Neural progenitor cell (in vitro differentiated cells): ENCODE data around the gene RAB39A. TPM values are rescaled to one million over a fixed set of nuclear protein-coding genes. Genes with fewer than 3 reads are reported as not detected.
"Not testable (repeated sequence)": the region's sequence is repeated elsewhere in the genome, so short reads cannot be mapped to it uniquely, and the experiment has no call there.

Source experiments
- DNase-seq: peaks from one replicate; pipeline ENCODE4 v3.0.0-alpha.2; 2016; ENCODE audit warnings: low spot score
- H2AFZ ChIP-seq: fragments of 200-600 bp; sonication (generic); replicated peaks from 2 replicates; pipeline ENCODE4 v1.6.1; 2016; ENCODE audit warnings: antibody characterized with exemption
- H3F3A ChIP-seq: fragments of 200-600 bp; sonication (generic); 2 replicates; pipeline ENCODE4 v1.6.1; 2016; ENCODE audit warnings: antibody characterized with exemption, low read depth
- H3K27ac ChIP-seq: fragments of 200-600 bp; sonication (generic); 2 replicates; pipeline ENCODE4 v1.5.1; 2016; ENCODE audit warnings: mild to moderate bottlenecking
- H3K27me3 ChIP-seq: fragments of 200-600 bp; sonication (generic); 2 replicates; pipeline ENCODE4 v1.6.1; 2016; ENCODE audit warnings: mild to moderate bottlenecking, moderate library complexity
- H3K36me3 ChIP-seq: fragments of 200-600 bp; sonication (generic); 2 replicates; pipeline ENCODE4 v1.5.1; 2016
- H3K4me1 ChIP-seq: fragments of 200-600 bp; sonication (generic); 2 replicates; pipeline ENCODE4 v1.6.1; 2016; ENCODE audit warnings: mixed run types
- H3K4me2 ChIP-seq: fragments of 200-600 bp; sonication (generic); 2 replicates; pipeline ENCODE4 v1.6.1; 2016
- H3K4me3 ChIP-seq: fragments of 200-600 bp; sonication (generic); 2 replicates; pipeline ENCODE4 v1.5.1; 2016
- H3K79me2 ChIP-seq: fragments of 200-600 bp; sonication (generic); 2 replicates; pipeline ENCODE4 v1.6.1; 2016; ENCODE audit warnings: low read depth
- H3K9ac ChIP-seq: fragments of 200-600 bp; sonication (generic); 2 replicates; pipeline ENCODE4 v1.6.1; 2016
- H3K9me3 ChIP-seq: fragments of 200-600 bp; sonication (generic); 2 replicates; pipeline ENCODE4 v1.5.1; 2016; ENCODE audit warnings: low read depth
- H4K20me1 ChIP-seq: fragments of 200-600 bp; sonication (generic); 2 replicates; pipeline ENCODE4 v1.6.1; 2016; ENCODE audit warnings: low read depth
- H3K27ac Mint-ChIP-seq: 3 replicates; pipeline ENCODE4 v1.8.0; 2021; ENCODE audit warnings: mixed read lengths
- H3K27me3 Mint-ChIP-seq: 2 replicates; pipeline ENCODE4 v1.8.0; 2022; ENCODE audit warnings: low read depth, mild to moderate bottlenecking, inconsistent platforms, moderate library complexity, mixed read lengths; ENCODE audit not compliant: insufficient read depth
- H3K36me3 Mint-ChIP-seq: 3 replicates; pipeline ENCODE4 v1.8.0; 2021; ENCODE audit warnings: mixed read lengths
- H3K4me1 Mint-ChIP-seq: 3 replicates; pipeline ENCODE4 v1.8.0; 2021; ENCODE audit warnings: mixed read lengths
- H3K4me3 Mint-ChIP-seq: 3 replicates; pipeline ENCODE4 v1.8.0; 2021; ENCODE audit warnings: mild to moderate bottlenecking, moderate library complexity, mixed read lengths
- H3K9me3 Mint-ChIP-seq: 3 replicates; pipeline ENCODE4 v1.8.0; 2020; ENCODE audit warnings: mixed read lengths
- EZH2 ChIP-seq: fragments of 200-600 bp; sonication (generic); IDR thresholded peaks from 2 replicates; pipeline ENCODE4 v1.6.1; 2017; ENCODE audit warnings: antibody characterized with exemption, mild to moderate bottlenecking, moderate library complexity
- EZH2phosphoT487 ChIP-seq: fragments of 200-600 bp; sonication (generic); IDR thresholded peaks from 2 replicates; pipeline ENCODE4 v1.6.1; 2017; ENCODE audit warnings: antibody characterized with exemption
- total RNA-seq: library from RNA; depleted of rRNA; stranded (reverse); fragments of >200 nt; gene quantifications from 2 replicates; pipeline ENCODE4 v1.2.3, GENCODE V29; 2015; ENCODE audit warnings: low replicate concordance
- TF ChIP-seq, protein P1 (sequence below): fragments of 200-600 bp; sonication (generic); IDR thresholded peaks from 2 replicates; pipeline ENCODE4 v1.5.1; 2017; ENCODE audit warnings: antibody characterized with exemption, mild to moderate bottlenecking

The RAB39A gene
- total RNA-seq, 1 donor from 2014 or later, result 13.2 TPM

DNA sequence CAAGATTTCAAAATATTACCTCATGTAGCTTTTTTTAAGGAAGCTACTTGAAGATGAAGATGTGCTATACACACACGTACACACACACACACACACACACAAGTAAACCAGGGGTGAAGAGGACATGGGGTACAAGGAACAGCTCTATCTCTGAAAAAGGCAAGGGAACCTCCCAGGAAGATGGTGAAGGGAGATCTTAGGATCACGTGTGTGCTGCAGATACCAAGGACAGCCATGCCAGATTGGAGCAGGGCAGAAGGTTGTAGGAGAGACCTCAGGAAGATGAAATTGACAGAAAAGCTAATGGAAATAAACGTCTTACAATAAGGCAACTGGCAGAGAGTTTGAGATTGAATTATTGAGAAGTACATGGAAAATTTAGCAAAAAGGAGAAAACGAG, 19.7 kb downstream of the RAB39A start:
- H3K27me3 ChIP-seq, result no peaks in the 10 kb centered on the region
- Mint-ChIP-seq H3K4me1 (peaks cover 2% of the 10 kb centered on the region), H3K36me3 (peaks cover 14% of the 10 kb centered on the region), H3K27ac (no peak overlapping the region), H3K9me3 (no peaks in the 10 kb centered on the region), H3K4me3 (no peak overlapping the region), H3K27me3 (peaks cover 2% of the 10 kb centered on the region)
- no peaks in the 10 kb centered on the region for H3K9me3 ChIP-seq
- TF ChIP-seq, protein P1, sequence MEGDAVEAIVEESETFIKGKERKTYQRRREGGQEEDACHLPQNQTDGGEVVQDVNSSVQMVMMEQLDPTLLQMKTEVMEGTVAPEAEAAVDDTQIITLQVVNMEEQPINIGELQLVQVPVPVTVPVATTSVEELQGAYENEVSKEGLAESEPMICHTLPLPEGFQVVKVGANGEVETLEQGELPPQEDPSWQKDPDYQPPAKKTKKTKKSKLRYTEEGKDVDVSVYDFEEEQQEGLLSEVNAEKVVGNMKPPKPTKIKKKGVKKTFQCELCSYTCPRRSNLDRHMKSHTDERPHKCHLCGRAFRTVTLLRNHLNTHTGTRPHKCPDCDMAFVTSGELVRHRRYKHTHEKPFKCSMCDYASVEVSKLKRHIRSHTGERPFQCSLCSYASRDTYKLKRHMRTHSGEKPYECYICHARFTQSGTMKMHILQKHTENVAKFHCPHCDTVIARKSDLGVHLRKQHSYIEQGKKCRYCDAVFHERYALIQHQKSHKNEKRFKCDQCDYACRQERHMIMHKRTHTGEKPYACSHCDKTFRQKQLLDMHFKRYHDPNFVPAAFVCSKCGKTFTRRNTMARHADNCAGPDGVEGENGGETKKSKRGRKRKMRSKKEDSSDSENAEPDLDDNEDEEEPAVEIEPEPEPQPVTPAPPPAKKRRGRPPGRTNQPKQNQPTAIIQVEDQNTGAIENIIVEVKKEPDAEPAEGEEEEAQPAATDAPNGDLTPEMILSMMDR, result no peak
- no peak for TF ChIP-seq EZH2phosphoT487
- TF ChIP-seq EZH2, result no peak
- no peak overlapping the region for H3K9ac ChIP-seq
- peaks cover 5% of the 10 kb centered on the region for H3K4me1 ChIP-seq
- no peaks in the 10 kb centered on the region for H3K36me3 ChIP-seq
- no peak overlapping the region for H3K27ac ChIP-seq
- no peak overlapping the region for H3K4me2 ChIP-seq
- DNase-seq, result no peak
- H2AFZ ChIP-seq, result no peak overlapping the region
- H3K4me3 ChIP-seq, result no peak overlapping the region
- no peaks in the 10 kb centered on the region for H3F3A ChIP-seq
- no peaks in the 10 kb centered on the region for H4K20me1 ChIP-seq
- no peaks in the 10 kb centered on the region for H3K79me2 ChIP-seq

DNA sequence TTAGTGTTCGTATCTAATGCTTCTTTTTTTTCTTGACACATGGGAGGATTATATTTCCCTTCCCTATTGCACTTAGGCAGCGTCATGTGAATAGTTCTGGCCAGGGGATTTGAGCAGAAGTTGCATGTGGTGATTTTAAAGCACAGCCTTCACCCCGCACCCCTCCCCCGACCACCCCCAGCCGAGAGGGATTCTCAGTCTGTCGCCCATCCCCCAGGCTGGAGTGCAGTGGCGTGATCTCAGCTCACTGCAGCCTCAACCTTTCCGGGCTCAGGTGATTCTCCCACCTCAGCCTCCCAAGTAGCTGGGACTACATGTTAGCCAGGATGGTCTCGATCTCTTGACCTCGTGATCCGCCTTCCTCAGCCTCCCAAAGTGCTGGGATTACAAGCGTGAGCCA, 20.1 kb downstream of the RAB39A start:
- H3K4me1 ChIP-seq, H3K9ac ChIP-seq, H3K27ac ChIP-seq, H3K4me1 Mint-ChIP-seq, H2AFZ ChIP-seq, H3K79me2 ChIP-seq, H3K27ac Mint-ChIP-seq, H3K9me3 Mint-ChIP-seq, H3F3A ChIP-seq, H3K4me3 ChIP-seq, H3K4me2 ChIP-seq, H4K20me1 ChIP-seq, H3K27me3 Mint-ChIP-seq, H3K4me3 Mint-ChIP-seq, H3K9me3 ChIP-seq, H3K27me3 ChIP-seq, H3K36me3 ChIP-seq: not testable (repeated sequence)
- peaks cover 14% of the 10 kb centered on the region for H3K36me3 Mint-ChIP-seq
- peak; percentile 4 for DNase-seq

DNA sequence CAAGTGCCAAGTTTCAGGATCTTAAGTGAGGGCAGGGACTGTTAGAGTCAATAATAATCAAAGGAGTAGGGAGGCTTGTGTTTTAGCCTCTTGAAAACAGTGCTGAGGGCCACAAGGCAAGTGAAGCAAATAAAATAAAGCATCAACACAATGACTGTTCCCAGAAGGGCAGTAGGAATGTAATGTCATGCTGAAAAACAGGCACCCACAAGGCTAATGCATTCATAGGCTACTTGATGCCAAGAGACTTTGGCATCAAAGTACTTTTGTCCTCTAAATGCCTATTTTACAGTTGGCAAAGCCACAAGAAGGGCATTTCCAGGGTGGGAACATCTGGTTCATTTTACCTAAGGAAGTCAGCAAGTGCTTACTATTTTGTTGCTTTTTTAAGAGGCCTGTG, 22.9 kb downstream of the RAB39A start:
- DNase-seq, result no peak
- Histone ChIP-seq H4K20me1 (no peaks in the 10 kb centered on the region), H3K36me3 (no peaks in the 10 kb centered on the region), H3K79me2 (no peaks in the 10 kb centered on the region), H3K9me3 (no peaks in the 10 kb centered on the region), H3F3A (no peaks in the 10 kb centered on the region), H3K27me3 (no peaks in the 10 kb centered on the region), H3K4me3 (no peak overlapping the region), H3K27ac (no peak overlapping the region), H3K9ac (no peak overlapping the region), H2AFZ (no peak overlapping the region), H3K4me1 (peaks cover 5% of the 10 kb centered on the region), H3K4me2 (no peak overlapping the region)
- TF ChIP-seq EZH2 (no peak), EZH2phosphoT487 (no peak)
- TF ChIP-seq, protein P1, result no peak
- Mint-ChIP-seq H3K36me3 (peaks cover 6% of the 10 kb centered on the region), H3K27me3 (peaks cover 2% of the 10 kb centered on the region), H3K27ac (no peak overlapping the region), H3K9me3 (no peaks in the 10 kb centered on the region), H3K4me3 (no peak overlapping the region), H3K4me1 (peaks cover 2% of the 10 kb centered on the region)

DNA sequence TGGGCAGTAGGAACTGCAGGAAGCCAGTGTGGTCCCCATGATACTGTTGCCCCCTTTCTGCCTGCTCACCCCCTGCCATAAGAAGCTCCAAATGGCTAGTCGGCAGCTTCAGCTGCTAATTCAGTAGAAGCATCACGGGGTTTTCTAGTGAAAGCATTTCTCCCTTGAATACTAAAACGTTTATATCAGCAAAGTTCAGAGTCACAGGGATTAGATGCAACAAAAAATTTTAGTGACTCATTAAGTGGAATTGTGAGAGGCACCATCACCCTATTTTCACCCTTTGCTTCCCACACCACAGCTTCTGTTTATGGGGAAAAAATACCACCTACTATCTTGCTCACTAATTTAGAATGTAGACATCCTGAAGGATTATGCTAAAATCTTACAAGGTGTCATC, 25.2 kb downstream of the RAB39A start:
- Histone ChIP-seq H3K9me3 (no peaks in the 10 kb centered on the region), H3K4me1 (peaks cover 9% of the 10 kb centered on the region), H3K27me3 (no peaks in the 10 kb centered on the region), H4K20me1 (no peaks in the 10 kb centered on the region), H3K4me3 (no peak overlapping the region), H3K4me2 (no peak overlapping the region), H3K36me3 (no peaks in the 10 kb centered on the region), H3K27ac (no peak overlapping the region), H3K79me2 (peaks cover 6% of the 10 kb centered on the region), H3F3A (no peaks in the 10 kb centered on the region), H3K9ac (no peak overlapping the region), H2AFZ (no peak overlapping the region)
- H3K27ac Mint-ChIP-seq, result no peak overlapping the region
- peaks cover 2% of the 10 kb centered on the region for H3K36me3 Mint-ChIP-seq
- no peaks in the 10 kb centered on the region for H3K4me1 Mint-ChIP-seq
- TF ChIP-seq EZH2, result no peak
- TF ChIP-seq, protein P1, result no peak
- no peak for TF ChIP-seq EZH2phosphoT487
- peaks cover 2% of the 10 kb centered on the region for H3K27me3 Mint-ChIP-seq
- no peak for DNase-seq
- no peaks in the 10 kb centered on the region for H3K9me3 Mint-ChIP-seq
- no peak overlapping the region for H3K4me3 Mint-ChIP-seq
